Measurements from ENCODE around the gene ASGR1.

- TF ChIP-seq REST (IDR thresholded peaks at IDR 0.05; ENCODE audit: low read depth): no peak
- TF ChIP-seq YY1 (IDR thresholded peaks at IDR 0.05; ENCODE audit: low read depth): no peak
These were observed 42.3 kb upstream of the ASGR1 start for GRCh38 chr17:7221278-7222092.

Measured in Ishikawa (cell line).